Stimulated activated CD4-positive, alpha-beta T cell treated with anti-CD3 and anti-CD28 coated beads, Interleukin-2, amount 100 ng/mL, for 4 hours (primary cell): ENCODE results near the gene FNDC3B.

Experiments
- DNase-seq: peaks from one replicate; pipeline ENCODE4 v3.0.0-alpha.2; 2020; ENCODE audit warnings: low read depth

FNDC3B gene

DNA sequence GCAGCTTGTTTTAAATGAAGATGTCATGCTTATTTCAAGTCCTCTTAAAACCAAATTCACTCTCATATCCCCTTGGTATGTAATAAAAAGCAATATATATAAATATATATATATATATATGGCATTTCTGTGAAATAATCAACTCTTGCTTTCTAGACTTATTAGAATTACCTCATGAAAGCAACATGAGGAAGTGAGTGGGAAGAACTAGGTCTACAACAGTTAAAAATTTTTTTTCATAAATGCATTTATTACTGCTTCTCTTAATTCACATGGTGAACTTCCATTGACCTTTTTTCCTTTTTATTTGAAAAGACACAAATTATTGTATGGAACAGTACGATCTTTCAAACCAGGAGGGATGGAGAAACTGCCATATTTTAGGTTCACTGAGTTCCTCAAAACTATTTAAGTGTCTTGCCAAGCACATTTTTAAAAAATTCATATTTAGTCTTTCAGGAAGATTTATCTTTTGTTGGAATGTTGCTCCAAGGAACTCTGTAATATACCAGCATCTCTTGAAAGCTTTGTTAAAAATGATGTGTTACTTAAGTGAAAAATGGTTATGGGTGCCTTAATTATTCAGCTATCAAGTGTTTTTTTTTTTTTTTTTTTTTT is 223.7 kb downstream of the FNDC3B start:
- no peak for DNase-seq

DNA sequence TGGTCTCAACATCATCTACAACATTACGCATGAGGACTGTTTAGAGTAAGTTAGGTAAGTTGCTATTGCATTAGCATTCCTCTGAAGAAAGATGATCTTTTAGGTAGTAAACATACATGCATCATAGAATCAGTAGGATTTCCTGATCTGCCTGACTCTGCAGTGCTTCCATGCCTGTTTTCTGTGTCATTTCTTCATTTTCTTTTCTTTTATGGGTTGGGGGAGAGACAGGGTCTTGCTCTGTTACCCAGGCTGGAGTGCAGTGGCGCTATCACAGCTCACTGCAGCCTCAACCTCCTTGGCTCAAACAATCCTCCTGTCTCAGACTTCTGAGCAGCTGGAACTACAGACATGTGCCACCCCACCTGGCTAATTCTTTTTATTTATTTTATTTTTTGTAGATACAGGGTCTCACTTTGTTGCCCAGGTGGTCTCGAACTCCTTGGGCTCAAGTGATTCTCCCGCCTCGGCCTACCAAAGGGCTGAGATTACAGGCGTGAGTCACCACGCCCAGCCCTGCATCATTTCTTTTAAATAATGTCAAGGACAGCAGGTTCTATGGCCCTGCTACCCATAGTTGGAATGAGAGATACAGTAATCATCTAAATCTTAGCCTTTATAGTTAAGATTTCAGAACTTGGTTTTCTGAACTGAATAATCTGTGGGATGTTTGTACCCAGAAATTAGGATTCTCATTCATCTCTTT is 224.6 kb downstream of the FNDC3B start:
- DNase-seq = no peak

DNA sequence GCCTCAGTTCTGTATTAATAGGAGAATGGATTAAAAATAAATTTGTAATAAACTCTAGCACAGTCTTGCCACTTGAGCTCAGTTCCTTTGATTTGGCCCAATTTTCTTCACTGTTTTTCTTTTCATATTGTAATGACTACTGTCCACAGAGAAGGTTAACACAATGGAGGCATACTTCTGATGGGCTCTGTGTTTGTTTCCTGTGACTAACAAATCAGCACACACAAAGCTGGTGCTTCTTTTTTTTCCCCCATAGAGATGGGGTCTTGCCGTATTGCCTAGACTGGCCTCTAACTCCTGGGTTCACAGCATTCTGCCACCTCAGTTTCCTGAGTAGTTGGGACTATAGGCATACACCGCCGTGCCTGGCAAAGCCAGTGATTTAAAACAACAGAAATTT is 226.7 kb downstream of the FNDC3B start:
- no peak for DNase-seq

DNA sequence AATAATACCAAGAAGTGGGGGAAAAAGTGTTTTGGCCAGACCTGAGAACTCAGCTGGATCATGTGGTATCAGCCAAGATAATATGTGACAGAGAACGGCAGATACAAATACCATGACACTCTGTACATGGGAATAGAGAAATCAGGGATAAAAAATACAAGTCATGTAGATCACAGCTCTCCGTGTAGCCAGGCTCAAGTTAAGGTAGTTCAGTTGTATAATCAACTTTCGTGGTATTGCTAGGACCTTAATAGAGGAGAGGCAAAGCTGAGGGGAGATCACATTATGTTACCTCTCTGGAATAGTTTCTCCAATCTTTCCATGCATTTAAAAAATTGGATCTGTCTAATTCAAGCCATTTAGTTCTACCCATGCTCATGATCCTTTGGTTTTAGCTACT is 229.0 kb downstream of the FNDC3B start:
- no peak for DNase-seq

DNA sequence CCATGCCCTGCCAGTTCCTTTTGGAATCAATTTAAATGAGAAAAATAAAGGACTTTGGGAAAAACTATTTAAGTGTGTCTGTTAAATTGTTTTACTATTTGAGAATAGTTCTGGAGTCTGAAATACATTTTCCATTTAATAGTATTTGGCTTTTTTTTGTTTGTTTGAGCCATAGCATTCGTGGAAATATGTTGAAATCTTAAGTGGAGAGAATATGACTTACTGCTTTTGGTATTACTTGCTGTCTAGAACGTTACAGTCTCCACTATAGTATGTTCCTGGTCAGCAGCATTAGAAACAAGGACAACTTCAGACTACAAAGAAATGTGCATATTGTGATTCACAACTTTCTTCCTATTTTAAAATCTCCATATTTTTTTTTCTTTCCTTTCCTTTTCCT is 229.5 kb downstream of the FNDC3B start:
- no peak for DNase-seq

DNA sequence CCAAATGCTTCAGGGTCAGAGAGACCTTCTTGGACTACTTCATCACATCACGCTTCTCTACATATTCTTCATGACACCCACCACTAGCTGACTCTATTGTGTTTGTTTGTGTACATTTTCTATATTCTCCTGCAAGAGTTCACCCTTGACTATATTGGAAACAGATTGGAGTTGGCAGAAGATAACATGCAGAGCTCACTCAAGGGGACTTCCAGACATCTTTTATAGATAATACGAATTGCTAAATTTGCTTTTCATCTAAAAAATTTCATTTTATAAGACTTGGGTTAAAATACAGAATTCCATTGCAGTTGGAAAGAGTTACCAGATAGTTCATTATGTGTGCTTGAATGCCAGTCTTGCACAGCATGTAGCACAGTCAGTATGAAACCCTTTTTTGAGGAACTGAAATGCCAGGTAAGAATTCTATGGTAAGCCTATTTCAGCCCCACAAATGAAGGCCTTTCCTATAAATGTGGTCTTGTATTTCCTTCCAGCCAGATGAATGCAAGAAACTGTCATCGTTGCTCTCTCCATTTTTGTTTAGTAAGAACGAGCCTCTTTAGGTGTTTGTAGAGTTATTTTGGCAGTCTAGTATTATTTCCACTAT is 231.3 kb downstream of the FNDC3B start:
- no peak for DNase-seq

DNA sequence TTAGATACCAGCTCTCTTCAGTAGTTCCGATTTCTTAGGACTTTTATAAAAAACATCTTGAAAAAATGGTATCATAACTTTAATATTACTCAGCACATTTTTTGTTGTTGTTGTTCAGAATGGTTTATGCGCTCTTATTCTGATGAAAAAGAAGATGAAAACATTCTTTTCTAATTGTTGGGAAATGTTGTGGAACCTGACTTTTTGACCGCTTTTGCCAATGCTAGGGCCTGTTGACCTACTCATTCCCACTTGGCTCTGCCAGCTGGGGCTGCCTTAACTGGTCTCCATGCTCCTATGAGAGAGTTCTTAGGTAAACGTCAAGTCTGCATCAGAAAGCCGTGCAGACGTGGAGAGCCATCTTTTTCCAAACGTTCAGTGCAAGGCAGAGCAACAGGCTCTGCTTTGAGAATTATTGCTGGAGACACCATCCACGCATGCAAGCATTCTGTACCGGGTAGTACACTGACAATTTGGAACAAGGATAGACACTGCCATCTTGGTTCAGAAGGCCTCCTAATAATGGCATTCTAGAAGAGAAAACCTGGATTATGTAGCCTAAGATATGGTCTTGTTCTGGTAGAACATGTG is 232.1 kb downstream of the FNDC3B start:
- DNase-seq = no peak

DNA sequence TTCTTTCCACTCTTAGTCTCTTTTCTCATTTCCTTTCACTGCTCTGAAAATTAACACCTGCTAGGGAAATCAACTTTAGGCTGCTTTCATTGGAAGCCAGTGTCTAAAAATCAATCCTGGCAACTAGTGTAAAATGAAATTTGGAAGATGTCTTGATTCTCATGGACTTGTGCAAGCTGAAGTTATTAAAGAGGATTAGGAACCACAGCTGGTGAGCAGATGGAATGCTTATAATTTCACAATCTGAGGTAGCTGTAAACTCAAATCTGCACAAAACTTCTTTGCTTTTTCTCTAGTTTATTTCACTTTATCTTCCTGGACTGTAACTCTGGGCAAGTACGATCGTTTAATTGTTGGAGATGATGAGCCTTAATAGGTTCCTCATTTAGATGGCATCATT is 233.3 kb downstream of the FNDC3B start:
- DNase-seq = no peak

DNA sequence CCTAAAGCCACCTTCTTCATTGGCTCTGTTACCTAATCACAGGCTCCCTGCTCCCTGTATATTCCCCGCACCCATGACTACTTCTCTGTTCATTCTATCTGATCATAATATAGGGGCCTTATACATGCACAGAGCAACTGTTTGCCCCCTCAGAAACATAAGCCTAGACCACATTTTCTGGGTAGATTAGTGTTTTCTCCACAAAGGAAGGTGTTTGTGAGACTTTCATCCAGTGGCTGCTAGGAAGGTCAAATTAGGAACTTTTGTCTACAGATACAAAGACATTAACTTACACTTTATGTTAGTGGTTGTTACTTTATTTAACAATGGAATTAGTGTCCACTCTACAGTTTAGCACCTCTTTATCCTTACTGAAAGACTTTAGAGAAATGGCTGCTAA is 234.0 kb downstream of the FNDC3B start:
- no peak for DNase-seq

DNA sequence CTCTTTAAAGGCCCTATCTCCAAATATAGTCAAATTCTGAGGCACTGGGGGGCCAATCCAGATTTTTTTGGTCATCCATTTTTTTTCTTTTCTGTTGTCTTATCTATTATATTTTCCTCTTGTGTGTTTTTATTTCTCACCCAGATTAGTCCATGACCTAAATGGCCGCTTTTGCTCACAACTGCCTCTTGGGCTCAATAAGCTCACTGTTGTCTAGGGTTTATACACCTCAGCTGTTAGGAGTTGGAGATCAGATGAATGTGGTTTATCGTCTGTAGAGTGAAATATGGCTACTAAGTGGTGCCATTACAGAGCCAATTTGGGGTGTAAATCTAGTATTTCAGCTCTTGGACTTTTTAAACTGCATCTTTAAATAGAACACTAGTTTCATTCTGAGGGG is 235.5 kb downstream of the FNDC3B start:
- no peak for DNase-seq

DNA sequence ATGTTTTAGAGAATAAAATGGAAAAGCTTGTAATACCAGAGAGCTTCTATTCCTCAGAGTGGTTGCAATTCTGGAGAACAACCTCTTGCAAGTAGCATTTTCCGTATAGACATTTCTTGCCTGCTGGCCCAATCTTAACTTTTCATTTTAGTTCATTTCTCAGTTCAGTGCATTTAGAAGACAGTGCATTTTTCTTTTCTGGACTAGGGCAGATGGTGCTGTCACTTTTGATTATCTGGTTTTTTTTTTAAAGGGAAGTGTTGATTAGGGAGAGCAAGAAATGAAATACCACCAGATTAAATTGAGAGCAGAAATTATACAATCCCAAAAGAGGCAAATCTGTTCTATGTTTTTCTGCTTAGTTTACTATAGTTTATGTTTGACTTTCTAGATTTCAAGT is 236.2 kb downstream of the FNDC3B start:
- DNase-seq = no peak

DNA sequence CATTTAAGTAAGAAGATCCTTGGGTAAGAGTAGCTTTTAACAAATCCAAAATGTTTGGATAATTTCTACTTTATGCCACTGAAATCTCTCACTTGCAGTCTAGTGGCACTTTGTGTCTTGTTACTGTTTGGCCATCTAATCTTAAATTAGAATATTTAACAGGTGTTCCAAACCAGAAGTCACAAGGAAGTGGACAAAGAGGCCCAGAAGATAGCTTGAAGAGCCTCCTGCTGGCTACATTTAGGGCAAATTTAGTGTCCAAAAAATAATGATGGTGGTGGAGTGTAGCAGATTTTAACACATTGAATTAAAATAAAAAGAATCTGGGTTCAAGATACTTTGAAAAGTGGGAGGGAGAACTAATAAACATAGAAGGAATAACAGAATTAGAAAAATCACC is 236.7 kb downstream of the FNDC3B start:
- no peak for DNase-seq

DNA sequence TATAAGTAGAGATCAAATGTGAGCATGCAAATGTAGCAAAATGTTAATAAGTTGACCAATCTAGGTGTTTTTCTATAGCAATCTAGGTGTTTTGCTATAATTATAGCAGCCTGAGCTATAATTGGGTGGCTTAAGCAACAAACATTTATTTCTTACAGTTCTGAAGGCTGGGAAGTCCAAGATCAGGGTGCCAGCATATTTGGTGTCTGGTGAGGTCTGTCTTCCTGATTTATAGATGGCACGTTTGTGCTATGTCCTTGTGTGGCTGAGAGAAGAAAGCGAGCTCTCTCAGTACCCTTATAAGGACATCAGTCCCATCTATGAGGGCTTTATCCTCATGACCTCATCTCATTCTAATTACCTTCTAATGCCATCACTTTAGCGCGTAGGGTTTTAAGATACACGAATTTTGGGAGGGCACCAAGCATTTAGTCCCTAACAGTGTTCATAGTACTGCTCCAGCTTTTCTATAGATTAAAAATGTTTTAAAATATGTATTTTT is 237.8 kb downstream of the FNDC3B start:
- DNase-seq = no peak

DNA sequence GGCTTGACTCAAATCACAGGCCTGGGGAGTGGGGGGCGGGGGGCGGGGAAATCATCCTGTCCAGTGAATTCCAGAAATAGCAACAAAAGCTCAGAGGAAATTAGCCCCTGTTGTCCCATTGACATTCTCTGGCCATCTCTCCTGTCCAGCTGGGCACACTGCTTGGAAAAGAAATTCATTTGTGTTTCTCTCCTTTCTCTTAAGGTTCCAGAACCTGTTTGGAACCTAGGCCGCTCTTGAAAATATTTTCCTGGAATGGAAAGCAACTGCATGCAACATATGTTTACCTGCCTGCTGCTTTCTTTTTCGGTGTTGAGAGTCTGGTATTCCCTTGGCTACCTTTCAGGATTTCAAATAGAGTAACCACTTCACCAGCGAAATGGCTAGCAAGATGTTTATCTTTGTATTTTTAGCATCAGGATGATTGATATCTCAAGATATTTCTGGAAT is 239.8 kb downstream of the FNDC3B start:
- DNase-seq = no peak

DNA sequence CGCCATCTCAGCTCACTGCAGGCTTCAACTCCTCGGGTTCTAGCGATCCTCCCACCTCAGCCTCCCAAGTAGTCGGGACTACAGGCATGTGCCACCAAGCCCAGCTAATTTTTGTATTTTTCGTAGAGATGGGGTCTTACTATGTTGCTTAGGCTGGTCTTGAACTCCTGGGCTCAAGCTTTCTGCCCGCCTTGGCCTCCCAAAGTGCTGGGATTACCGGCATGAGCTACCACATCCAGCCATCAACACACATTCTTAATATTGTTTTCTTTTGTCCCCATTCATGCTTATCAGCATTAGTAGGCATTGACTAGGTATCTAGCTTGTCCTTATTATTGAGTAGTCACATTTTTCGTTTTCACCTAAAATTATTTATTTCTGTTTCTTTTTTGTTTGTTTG is 240.6 kb downstream of the FNDC3B start:
- DNase-seq = no peak

DNA sequence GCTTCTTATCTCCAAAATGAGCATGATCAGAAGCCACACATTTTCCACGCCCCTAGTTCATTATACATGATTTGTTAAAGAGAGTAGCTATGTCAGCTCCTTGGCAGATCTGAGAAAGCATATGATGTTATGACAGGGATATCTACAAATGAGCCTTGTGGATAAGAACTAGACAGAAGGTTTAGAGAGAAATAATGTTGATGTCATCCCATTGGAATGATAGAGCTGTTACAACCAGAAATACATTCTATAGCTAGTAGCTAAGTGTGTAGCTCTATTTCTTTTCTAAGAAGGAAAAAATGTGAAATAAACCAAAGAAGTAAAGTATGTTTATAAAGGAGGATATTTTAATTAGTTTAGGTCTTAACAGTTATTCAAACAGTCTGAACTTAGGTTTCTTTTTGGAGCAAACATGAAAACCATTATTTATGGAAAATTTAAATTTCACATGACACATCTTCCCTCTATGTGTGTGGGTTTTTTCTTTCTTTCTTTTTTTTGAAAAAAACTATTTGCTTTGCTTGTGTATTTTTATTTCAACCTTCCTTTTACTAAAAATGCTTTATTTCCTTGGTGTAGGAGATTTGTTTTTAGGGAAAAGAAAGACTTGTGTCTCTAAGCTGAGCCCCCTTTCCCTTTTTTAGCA is 241.2 kb downstream of the FNDC3B start:
- no peak for DNase-seq

DNA sequence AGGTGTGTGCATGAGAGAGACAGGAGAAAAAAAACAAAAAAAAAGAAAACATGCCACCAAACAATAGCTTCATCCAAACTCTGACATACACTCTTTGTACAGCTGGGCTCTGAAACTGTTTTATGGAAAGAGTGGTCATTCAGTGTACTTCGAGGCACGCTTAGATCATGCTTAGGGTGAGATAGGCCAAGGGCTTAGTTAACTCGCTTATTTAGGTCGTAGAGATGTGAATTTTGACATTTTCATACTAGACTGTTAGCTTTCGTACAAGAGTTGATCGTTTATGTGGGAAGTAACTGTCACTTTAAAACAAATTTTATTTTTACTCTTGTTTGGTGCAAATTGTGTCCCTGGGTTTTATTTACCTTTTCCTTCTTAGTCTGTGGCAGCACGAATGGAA is 242.5 kb downstream of the FNDC3B start:
- no peak for DNase-seq

DNA sequence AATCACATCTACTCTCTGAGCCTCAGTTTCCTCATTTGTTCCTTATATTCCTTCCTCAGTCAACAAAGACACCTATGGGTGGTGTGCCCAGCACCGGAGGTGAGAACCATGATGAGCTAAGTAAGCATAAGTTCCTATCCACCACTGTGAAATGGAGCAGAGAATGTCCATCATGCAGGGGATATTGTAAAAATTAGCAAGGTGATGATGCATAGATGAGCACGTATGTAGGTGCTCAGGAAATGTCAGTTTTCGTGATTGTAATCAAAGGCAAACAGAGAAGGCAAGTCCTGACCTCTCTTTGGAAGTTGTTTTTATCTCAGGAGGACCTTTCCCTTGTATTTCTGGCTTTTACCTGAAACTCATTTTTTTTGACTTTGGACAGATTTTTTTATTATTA is 243.5 kb downstream of the FNDC3B start:
- no peak for DNase-seq

DNA sequence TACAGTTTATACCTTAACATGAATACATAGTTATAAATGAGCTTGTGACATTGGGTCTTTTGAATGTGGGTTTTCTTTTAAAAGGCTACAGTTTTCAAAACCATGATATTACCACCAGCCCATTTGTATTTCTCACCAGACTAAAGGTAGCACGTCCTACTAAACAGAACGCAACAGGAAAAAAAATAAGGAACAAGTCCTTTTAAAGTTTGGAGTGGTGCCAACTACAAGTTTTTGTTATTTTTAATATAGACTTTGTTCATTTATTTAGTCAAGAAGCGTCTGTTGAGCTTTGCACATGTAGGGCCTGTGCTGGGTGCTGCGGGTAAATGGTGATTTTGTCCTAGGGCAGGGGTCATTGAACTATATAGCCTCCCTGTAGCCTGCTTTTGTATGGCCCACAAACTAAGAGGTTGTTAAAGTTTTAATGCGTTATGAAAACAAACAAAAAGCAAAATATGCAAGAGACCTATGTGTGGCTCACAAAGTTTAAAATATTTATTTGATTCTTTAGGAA is 244.5 kb downstream of the FNDC3B start:
- no peak for DNase-seq

DNA sequence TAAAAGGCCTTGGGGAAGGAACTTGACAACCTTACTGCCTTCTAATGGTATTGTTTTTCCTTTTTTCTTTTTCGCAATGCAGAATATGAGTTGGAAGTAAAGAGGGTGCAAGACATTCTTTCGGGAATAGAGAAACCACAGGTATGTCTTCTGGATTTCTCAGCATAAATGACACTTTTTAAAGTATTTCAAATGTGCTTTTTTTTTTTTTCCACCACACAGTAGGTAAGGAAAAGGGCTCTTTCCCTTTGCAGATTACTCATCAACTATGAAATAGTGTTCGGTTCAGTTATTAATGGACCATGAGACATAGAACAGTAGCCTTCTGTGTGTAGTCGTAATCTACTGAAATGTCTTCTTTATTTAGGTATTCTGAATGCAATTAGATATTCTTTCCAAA is 246.5 kb downstream of the FNDC3B start:
- no peak for DNase-seq

DNA sequence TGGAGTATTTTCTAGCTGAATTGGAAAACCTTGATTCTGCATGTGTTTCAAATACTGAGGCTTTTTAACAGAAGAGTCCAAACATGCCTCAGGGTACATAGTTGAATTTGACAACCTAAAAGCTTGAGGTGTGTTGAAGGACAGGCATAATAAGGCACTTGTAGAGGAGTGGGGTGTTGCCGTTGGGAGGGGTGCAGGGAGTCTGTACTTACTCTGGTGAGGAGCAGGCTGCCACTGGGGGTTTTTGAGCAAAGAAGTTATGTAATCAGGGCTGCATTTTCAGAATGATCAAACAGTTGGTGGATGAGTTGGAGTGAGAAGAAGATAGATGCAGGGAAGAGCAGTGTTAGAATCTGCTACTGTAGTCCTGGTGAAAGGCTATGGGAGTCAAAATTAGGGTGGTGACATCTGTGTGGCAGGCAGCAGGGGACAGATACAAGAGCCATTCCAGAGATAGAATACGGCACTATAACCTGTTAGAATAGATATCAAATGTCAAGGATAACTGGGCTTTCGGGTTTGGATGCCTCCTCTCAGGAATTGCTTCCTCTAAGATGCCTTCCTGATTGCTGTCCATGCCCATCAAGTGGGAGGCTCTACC is 247.3 kb downstream of the FNDC3B start:
- no peak for DNase-seq

DNA sequence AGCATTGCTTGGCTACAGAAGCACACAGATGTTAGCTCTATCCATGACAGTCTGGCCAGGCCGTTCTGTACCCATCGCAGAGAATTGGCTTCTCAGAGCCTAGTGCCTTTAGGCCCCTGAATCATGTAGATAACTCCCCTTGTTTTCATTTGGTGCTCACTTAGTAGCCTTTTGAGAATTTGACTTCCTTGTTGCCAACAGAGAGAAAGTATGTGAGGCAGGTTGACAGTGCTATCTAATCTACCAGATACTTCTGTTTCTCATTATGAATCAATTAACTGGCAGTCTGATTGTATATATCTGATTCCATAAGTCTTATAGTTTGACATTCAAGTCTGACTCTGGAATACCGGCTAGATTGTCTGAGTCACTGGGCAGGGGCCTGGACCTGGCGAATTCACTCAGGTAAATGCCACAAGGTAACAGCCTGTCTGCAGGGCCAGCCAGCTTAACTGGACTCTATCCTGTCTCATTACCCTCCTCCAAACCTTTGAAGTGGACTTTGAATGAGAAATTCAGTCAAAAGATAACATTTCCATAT is 248.6 kb downstream of the FNDC3B start:
- DNase-seq = no peak
